Endothelial cell of umbilical vein (primary cell): ENCODE results near the gene SUN3. TPM values are rescaled to one million over a fixed set of nuclear protein-coding genes. Genes with fewer than 3 reads are reported as not detected.

Experiments used
- BruUV-seq: library from RNA; stranded (reverse); fragments of 400-500 nt; replicated peaks from 2 replicates; lab custom pipeline; 2021; lab: Mats Ljungman, UMichigan
- CTCF ChIA-PET: fragments of 300-600, 350-600 bp; sonication (Branson Sonifier 250); formaldehyde crosslinking; loops from one replicate; lab custom pipeline; 2021; ENCODE audit warnings: antibody characterized with exemption, inconsistent platforms; lab: Charles Lee
- POLR2A ChIA-PET: fragments of 300-600, 350-600 bp; sonication (Branson Sonifier 250); formaldehyde crosslinking; loops from one replicate; lab custom pipeline; 2021; ENCODE audit warnings: antibody characterized with exemption, inconsistent platforms; lab: Charles Lee
- DNase-seq: peaks from one replicate; pipeline ENCODE4 v3.0.0-alpha.2; 2011; ENCODE audit warnings: low read depth, low spot score
- FAIRE-seq: peaks from 2 replicates; lab custom pipeline; 2011; peaks lifted over from hg19 to GRCh38; lab: Jason Lieb, UNC
- H2AFZ ChIP-seq: 2 replicates; pipeline ENCODE4 v1.6.0; 2012; ENCODE audit warnings: low read depth, low read length, control low read depth, inconsistent platforms
- H3K27ac ChIP-seq: 2 replicates; pipeline ENCODE4 v1.5.1; 2011; ENCODE audit warnings: low read depth, mild to moderate bottlenecking, control low read depth, low read length, moderate library complexity; ENCODE audit not compliant: insufficient read depth
- H3K27me3 ChIP-seq, 2 experiments: 2 replicates each; pipeline versions ENCODE4 v1.6.0 to v1.6.1; 2011; ENCODE audit warnings: low read length in 2 of 2, mixed read lengths in 1 of 2; ENCODE audit not compliant: control insufficient read depth in 2 of 2, insufficient read depth in 2 of 2
- H3K36me3 ChIP-seq, 2 experiments: 2 replicates in 1 of 2; 3 replicates in 1 of 2; pipeline ENCODE4 v1.5.1; 2011; ENCODE audit warnings: low read length in 2 of 2, mild to moderate bottlenecking in 1 of 2, moderate library complexity in 1 of 2; ENCODE audit not compliant: control insufficient read depth in 2 of 2, insufficient read depth in 2 of 2; ENCODE audit errors: extremely low read depth in 1 of 2
- H3K4me1 ChIP-seq: 3 replicates; pipeline ENCODE4 v1.5.1; 2011; ENCODE audit warnings: mild to moderate bottlenecking, low read length; ENCODE audit not compliant: control insufficient read depth, insufficient read depth; ENCODE audit errors: extremely low read depth
- H3K4me2 ChIP-seq: 2 replicates; pipeline ENCODE4 v1.6.1; 2011; ENCODE audit warnings: low read length, control low read depth, mixed read lengths; ENCODE audit not compliant: insufficient read depth
- H3K4me3 ChIP-seq, 3 experiments: fragments of 200-600 bp in 1 of 3; sonication (generic), shearing (Covaris generic) in 1 of 3; replicated peaks in 1 of 3; 2 replicates each; pipeline ENCODE4 v1.5.1; 2011 to 2016; ENCODE audit warnings: control low read depth in 3 of 3, low read length in 3 of 3, mild to moderate bottlenecking in 2 of 3, inconsistent platforms in 1 of 3, low read depth in 1 of 3, moderate library complexity in 1 of 3; ENCODE audit not compliant: insufficient read depth in 1 of 3
- H3K79me2 ChIP-seq: 2 replicates; pipeline ENCODE4 v1.6.0; 2012; ENCODE audit warnings: low read length, inconsistent platforms; ENCODE audit not compliant: control insufficient read depth, insufficient read depth
- H3K9ac ChIP-seq: replicated peaks from 2 replicates; pipeline ENCODE3; 2011; ENCODE audit warnings: low read length, control low read depth; ENCODE audit not compliant: insufficient read depth; ENCODE audit errors: extremely low read depth
- H3K9me1 ChIP-seq: replicated peaks from 3 replicates; pipeline ENCODE4 v1.6.0; 2011; ENCODE audit warnings: mild to moderate bottlenecking, low read length; ENCODE audit not compliant: control insufficient read depth, insufficient read depth; ENCODE audit errors: extremely low read depth
- H3K9me3 ChIP-seq: replicated peaks from 2 replicates; pipeline ENCODE4 v1.5.1; 2012; ENCODE audit warnings: low read length, inconsistent platforms; ENCODE audit not compliant: control insufficient read depth, insufficient read depth
- H4K20me1 ChIP-seq: replicated peaks from 2 replicates; pipeline ENCODE3; 2011; ENCODE audit warnings: mild to moderate bottlenecking, low read length; ENCODE audit not compliant: control insufficient read depth, insufficient read depth; ENCODE audit errors: extremely low read depth
- EZH2 ChIP-seq: IDR thresholded peaks from 2 replicates; pipeline ENCODE4 v1.6.1; 2012; ENCODE audit warnings: borderline replicate concordance, low read depth, mild to moderate bottlenecking, moderate library complexity, low read length, inconsistent platforms; ENCODE audit not compliant: severe bottlenecking
- FOS ChIP-seq: IDR thresholded peaks from 2 replicates; pipeline ENCODE4 v1.6.1; 2011; ENCODE audit warnings: mild to moderate bottlenecking, low read length, moderate library complexity, borderline replicate concordance; ENCODE audit not compliant: insufficient read depth
- GATA2 ChIP-seq: IDR thresholded peaks from 2 replicates; pipeline ENCODE4 v1.7.0; 2011; ENCODE audit warnings: low read depth, mild to moderate bottlenecking, moderate library complexity, mixed read lengths, low read length; ENCODE audit not compliant: insufficient read length, insufficient read depth
- JUN ChIP-seq: IDR thresholded peaks from 2 replicates; pipeline ENCODE4 v1.6.1; 2011; ENCODE audit warnings: borderline replicate concordance, low read depth; ENCODE audit not compliant: insufficient read length, insufficient read depth
- MYC ChIP-seq: IDR thresholded peaks from one replicate; pipeline ENCODE4 v1.6.1; 2011; ENCODE audit warnings: mild to moderate bottlenecking, low read depth, low read length
- POLR2A ChIP-seq: IDR thresholded peaks from 2 replicates; pipeline ENCODE4 v1.6.1; 2012; ENCODE audit warnings: low read depth, mild to moderate bottlenecking, control low read depth, low read length
- POLR2AphosphoS5 ChIP-seq: IDR thresholded peaks from 2 replicates; pipeline ENCODE4 v1.6.1; 2012; ENCODE audit warnings: low read depth, mild to moderate bottlenecking, control low read depth, low read length, moderate library complexity; ENCODE audit not compliant: insufficient read depth
- dilution Hi-C: fragments of 300-500 bp; cut with MboI; formaldehyde crosslinking; loops from one replicate; pipeline ENCODE4 v1.15.0; 2019; ENCODE audit warnings: low sequenced_read_pairs; ENCODE audit not compliant: extremely low pct_ligation_motif_present
- intact Hi-C: fragments of 100-400 bp; cut with micrococcal nuclease; formaldehyde crosslinking; loops from one replicate; pipeline ENCODE4 v1.10.0; 2022
- polyA plus RNA-seq, 4 experiments: library from polyadenylated mRNA; depleted of rRNA in 3 of 4; stranded (reverse) in 3 of 4; unstranded in 1 of 4; fragments of >200 nt; gene quantifications; 2 replicates each; pipeline versions ENCODE4 v1.2.1 to v1.2.3, GENCODE V29; 2011 to 2012; ENCODE audit warnings: missing spikeins in 1 of 4
- total RNA-seq: library from RNA; stranded (reverse); gene quantifications from 2 replicates; pipeline ENCODE4 v1.2.3, GENCODE V29; 2021
- TF ChIP-seq, protein P1 (sequence below), 2 donors: IDR thresholded peaks; 1 replicate in 1 of 2; 2 replicates in 1 of 2; pipeline ENCODE4 v1.5.1; 2011; ENCODE audit warnings: low read length in 2 of 2, mild to moderate bottlenecking in 2 of 2, moderate library complexity in 2 of 2, control low read depth in 1 of 2, inconsistent platforms in 1 of 2, low read depth in 1 of 2; ENCODE audit not compliant: insufficient read depth in 1 of 2; ENCODE audit errors: extremely low read depth in 1 of 2
- TF ChIP-seq, protein P2 (sequence below): IDR thresholded peaks from 2 replicates; pipeline ENCODE4 v1.6.1; 2011; ENCODE audit not compliant: insufficient read depth, insufficient read length

The SUN3 gene
- total and polyA plus RNA-seq, 2 donors (not counting 3 experiments of a cell fraction or from before 2014, with no cell fraction given): not detected

DNA sequence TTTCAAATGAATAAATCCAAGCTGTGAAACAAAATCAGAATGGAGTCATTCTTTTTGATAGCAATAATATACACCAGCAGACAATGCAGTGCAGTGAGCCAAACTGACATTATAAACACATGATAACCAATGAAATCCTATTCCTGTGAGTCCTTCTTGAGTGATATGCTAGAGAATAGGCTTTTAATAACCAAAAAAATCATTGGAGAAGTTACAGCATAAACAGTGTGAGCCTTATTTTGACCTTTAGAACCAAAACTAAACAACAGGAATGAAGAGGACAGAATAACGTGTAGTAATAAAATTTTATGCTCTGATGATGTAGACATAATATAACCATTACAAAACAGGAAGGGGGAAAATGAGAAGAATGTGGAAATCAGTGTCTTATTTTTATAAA lies 58.1 kb downstream of the SUN3 start:
- H3K4me3 ChIP-seq: no peak overlapping the region
- peak overlapping the region; percentile 61 for H3K9ac ChIP-seq
- peaks cover 27 to 30% of the 10 kb centered on the region in 2 experiments for H3K36me3 ChIP-seq
- H3K27me3 ChIP-seq: no peaks in the 10 kb centered on the region
- no TSS peak for BruUV-seq
- no peaks in the 10 kb centered on the region for H3K9me1 ChIP-seq
- peaks cover 1% of the 10 kb centered on the region for H3K79me2 ChIP-seq
- no peaks in the 10 kb centered on the region for H3K9me3 ChIP-seq
- H4K20me1 ChIP-seq: no peaks in the 10 kb centered on the region
- peak overlapping the region; percentile 82 for H3K27ac ChIP-seq
- FAIRE-seq (no peak), DNase-seq (peak; percentile 85)
- no peak overlapping the region for H2AFZ ChIP-seq
- POLR2A ChIA-PET: no interaction called here
- CTCF ChIA-PET: interaction anchor here (0.6 to 9.6 kb wide), 4 partner anchors 22 to 705 kb away, joined by 3 to 371 read pairs (median 10); partner anchors contain the start of gene PKD1L1
- TF ChIP-seq GATA2 (no peak), JUN (no peak), MYC (no peak), POLR2AphosphoS5 (no peak), EZH2 (no peak), FOS (no peak), POLR2A (no peak)
- TF ChIP-seq, protein P1, sequence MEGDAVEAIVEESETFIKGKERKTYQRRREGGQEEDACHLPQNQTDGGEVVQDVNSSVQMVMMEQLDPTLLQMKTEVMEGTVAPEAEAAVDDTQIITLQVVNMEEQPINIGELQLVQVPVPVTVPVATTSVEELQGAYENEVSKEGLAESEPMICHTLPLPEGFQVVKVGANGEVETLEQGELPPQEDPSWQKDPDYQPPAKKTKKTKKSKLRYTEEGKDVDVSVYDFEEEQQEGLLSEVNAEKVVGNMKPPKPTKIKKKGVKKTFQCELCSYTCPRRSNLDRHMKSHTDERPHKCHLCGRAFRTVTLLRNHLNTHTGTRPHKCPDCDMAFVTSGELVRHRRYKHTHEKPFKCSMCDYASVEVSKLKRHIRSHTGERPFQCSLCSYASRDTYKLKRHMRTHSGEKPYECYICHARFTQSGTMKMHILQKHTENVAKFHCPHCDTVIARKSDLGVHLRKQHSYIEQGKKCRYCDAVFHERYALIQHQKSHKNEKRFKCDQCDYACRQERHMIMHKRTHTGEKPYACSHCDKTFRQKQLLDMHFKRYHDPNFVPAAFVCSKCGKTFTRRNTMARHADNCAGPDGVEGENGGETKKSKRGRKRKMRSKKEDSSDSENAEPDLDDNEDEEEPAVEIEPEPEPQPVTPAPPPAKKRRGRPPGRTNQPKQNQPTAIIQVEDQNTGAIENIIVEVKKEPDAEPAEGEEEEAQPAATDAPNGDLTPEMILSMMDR (IDR thresholded peaks at IDR 0.05; ENCODE audit: extremely low read depth in 1 of 2, insufficient read depth in 1 of 2, low read depth in 1 of 2, low read length in 2 of 2): no peak
- TF ChIP-seq, protein P2, sequence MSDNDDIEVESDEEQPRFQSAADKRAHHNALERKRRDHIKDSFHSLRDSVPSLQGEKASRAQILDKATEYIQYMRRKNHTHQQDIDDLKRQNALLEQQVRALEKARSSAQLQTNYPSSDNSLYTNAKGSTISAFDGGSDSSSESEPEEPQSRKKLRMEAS: no peak
- H3K4me1 ChIP-seq: peaks cover 32% of the 10 kb centered on the region
- H3K4me2 ChIP-seq: peak overlapping the region; percentile 26
- intact Hi-C loops (loop anchor here (1.0 kb wide), 1 partner anchor 119 kb away; the partner anchor contains the start of gene UPP1), dilution Hi-C loops (no loop called here)
